Mesothelial cell of epicardium (in vitro differentiated cells): ENCODE data around the gene NSL1. TPM values are rescaled to one million over a fixed set of nuclear protein-coding genes. Genes with fewer than 3 reads are reported as not detected.
"Not testable (repeated sequence)": the region's sequence is repeated elsewhere in the genome, so short reads cannot be mapped to it uniquely, and the experiment has no call there.

ENCODE experiments used
- DNase-seq, 2 experiments: peaks; one replicate each; pipeline ENCODE4 v3.0.0; 2021; ENCODE audit warnings: low spot score in 2 of 2; ENCODE audit not compliant: unreplicated experiment in 2 of 2
- H3K27ac Mint-ChIP-seq: 2 replicates; pipeline ENCODE4 v1.8.0; 2021; ENCODE audit warnings: mixed read lengths
- H3K27me3 Mint-ChIP-seq: 2 replicates; pipeline ENCODE4 v1.8.0; 2021; ENCODE audit warnings: low read depth, mixed read lengths
- H3K36me3 Mint-ChIP-seq: 2 replicates; pipeline ENCODE4 v1.8.0; 2021; ENCODE audit warnings: mixed read lengths
- H3K4me1 Mint-ChIP-seq: 2 replicates; pipeline ENCODE4 v1.8.0; 2021; ENCODE audit warnings: mixed read lengths
- H3K4me3 Mint-ChIP-seq: 2 replicates; pipeline ENCODE4 v1.8.0; 2021; ENCODE audit warnings: mild to moderate bottlenecking, moderate library complexity, mixed read lengths
- H3K9me3 Mint-ChIP-seq: 2 replicates; pipeline ENCODE4 v1.8.0; 2021; ENCODE audit warnings: mixed read lengths
- total RNA-seq: library from RNA; stranded (reverse); gene quantifications from 3 replicates; pipeline ENCODE4 v1.2.1, GENCODE V29; 2021
- TF ChIP-seq, protein P1 (sequence below): fragments of 200-600 bp; sonication (generic); IDR thresholded peaks from one replicate; pipeline ENCODE4 v1.5.0; 2021; ENCODE audit warnings: antibody characterized with exemption; ENCODE audit not compliant: unreplicated experiment

The NSL1 gene
- total RNA-seq, 1 donor from 2014 or later: 26.1 TPM

DNA sequence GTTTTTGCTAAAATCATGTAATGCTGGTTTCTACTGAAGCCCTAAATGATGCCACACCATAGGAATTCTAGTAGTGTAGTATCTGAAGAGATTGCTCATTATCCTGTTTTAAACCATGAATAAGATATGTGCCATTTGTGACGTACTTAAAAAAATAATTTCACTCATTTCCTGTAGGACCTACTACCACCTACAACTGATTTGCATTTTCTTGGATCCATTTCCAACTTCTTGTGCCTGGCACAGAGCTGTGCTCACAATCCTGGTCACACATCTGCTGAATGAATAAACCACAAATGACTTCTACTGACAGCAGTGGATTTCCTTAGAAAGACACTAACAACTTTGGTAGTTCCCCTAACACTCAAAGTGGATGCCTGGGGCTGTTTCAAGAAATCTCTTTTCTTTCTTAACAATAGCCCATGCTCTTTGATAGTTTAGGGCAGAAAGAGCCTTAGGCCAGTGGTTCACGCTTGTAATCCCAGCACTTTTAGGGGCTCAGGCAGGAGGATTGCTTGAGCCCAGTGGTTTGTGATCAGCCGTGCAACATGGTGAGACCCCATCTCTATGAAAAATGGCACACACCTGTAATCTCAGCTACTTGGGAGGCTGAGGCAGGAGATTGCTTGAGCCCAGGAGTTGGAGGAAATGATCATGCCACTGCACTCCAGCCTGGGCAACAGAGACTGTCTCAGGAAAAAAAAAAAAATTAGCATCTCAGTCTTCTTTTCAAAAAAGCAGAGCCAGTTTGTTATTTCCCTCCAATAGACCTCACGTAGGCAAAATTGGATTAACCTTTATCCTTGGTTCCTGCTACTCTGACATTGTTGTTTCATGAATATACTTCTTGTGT is 78.9 kb downstream of the NSL1 start:
- no peaks in the 10 kb centered on the region for H3K4me1 Mint-ChIP-seq
- no peak overlapping the region for H3K27ac Mint-ChIP-seq
- DNase-seq: no peak
- peaks cover 5% of the 10 kb centered on the region for H3K9me3 Mint-ChIP-seq
- H3K36me3 Mint-ChIP-seq: no peaks in the 10 kb centered on the region
- TF ChIP-seq, protein P1, sequence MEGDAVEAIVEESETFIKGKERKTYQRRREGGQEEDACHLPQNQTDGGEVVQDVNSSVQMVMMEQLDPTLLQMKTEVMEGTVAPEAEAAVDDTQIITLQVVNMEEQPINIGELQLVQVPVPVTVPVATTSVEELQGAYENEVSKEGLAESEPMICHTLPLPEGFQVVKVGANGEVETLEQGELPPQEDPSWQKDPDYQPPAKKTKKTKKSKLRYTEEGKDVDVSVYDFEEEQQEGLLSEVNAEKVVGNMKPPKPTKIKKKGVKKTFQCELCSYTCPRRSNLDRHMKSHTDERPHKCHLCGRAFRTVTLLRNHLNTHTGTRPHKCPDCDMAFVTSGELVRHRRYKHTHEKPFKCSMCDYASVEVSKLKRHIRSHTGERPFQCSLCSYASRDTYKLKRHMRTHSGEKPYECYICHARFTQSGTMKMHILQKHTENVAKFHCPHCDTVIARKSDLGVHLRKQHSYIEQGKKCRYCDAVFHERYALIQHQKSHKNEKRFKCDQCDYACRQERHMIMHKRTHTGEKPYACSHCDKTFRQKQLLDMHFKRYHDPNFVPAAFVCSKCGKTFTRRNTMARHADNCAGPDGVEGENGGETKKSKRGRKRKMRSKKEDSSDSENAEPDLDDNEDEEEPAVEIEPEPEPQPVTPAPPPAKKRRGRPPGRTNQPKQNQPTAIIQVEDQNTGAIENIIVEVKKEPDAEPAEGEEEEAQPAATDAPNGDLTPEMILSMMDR: no peak
- H3K4me3 Mint-ChIP-seq: no peak overlapping the region
- peaks cover 28% of the 10 kb centered on the region for H3K27me3 Mint-ChIP-seq

GRCh38 chr1:212711974-212712373 is 79.6 kb downstream of the NSL1 start:
- peaks cover 21% of the 10 kb centered on the region for H3K27me3 Mint-ChIP-seq
- not testable (repeated sequence) for DNase-seq, H3K36me3 Mint-ChIP-seq, H3K27ac Mint-ChIP-seq, H3K4me3 Mint-ChIP-seq, H3K4me1 Mint-ChIP-seq, H3K9me3 Mint-ChIP-seq

- Mint-ChIP-seq H3K9me3 (peaks cover 5% of the 10 kb centered on the region), H3K27me3 (peaks cover 12% of the 10 kb centered on the region), H3K4me1 (no peaks in the 10 kb centered on the region), H3K36me3 (no peaks in the 10 kb centered on the region), H3K4me3 (no peak overlapping the region), H3K27ac (no peak overlapping the region)
- no peak for DNase-seq
- TF ChIP-seq, protein P1: no peak
Measured at GRCh38 chr1:212710566-212710965, 81.0 kb downstream of the NSL1 start.

DNA sequence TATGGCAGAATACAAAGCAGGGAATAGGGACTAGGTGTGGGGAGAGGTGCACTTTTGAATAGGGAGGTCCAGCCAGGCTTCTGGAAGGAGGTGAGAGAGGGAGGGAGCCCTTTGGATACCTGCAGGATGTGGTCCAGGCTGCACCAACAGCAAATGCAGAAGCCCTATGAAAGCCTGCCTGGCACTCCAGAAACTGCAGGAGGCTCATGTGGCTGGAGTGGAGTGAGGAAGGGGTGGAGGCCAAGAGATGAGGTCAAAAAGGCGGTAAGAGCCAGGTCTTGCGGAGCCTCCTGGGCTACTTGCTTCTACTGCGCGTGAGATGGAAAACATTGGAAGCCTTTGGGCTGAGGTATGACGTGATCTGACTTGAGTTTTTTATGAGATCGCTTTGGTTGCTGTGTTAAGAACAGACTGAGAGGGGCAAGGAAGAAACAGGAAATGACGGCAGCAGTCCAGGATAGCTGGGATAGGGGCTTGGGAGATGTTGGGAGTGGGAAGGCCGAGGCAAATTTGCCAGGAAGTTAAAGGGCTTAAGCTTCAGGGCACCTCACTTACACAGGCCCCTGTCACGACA is 87.5 kb downstream of the NSL1 start:
- Mint-ChIP-seq H3K9me3 (no peaks in the 10 kb centered on the region), H3K27ac (no peak overlapping the region), H3K4me1 (peaks cover 5% of the 10 kb centered on the region), H3K36me3 (no peaks in the 10 kb centered on the region), H3K27me3 (peaks cover 40% of the 10 kb centered on the region), H3K4me3 (no peak overlapping the region)
- no peak for DNase-seq
- TF ChIP-seq, protein P1: no peak

DNA sequence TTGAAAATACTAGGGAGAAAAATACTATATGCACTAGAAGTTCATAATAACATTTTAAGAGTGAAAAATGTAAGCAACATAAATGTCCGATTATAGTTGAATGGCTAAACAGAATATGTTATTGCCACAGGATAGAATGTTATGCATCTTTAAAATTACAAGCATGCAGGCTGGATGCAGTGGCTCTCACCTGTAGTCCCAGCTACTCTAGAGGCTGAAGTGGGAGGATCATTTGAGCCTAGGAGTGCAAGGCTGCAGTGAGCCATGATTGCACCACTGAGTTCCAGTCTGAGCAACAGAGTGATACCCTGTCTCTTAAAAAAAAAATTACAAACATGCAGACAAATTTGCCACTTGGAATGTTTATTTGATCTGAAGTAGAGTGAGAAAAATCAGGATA is 88.9 kb downstream of the NSL1 start:
- TF ChIP-seq, protein P1: no peak
- Mint-ChIP-seq H3K36me3 (no peaks in the 10 kb centered on the region), H3K9me3 (no peaks in the 10 kb centered on the region), H3K4me3 (no peak overlapping the region), H3K4me1 (peaks cover 9% of the 10 kb centered on the region), H3K27ac (no peak overlapping the region), H3K27me3 (peaks cover 54% of the 10 kb centered on the region)
- no peak for DNase-seq

DNA sequence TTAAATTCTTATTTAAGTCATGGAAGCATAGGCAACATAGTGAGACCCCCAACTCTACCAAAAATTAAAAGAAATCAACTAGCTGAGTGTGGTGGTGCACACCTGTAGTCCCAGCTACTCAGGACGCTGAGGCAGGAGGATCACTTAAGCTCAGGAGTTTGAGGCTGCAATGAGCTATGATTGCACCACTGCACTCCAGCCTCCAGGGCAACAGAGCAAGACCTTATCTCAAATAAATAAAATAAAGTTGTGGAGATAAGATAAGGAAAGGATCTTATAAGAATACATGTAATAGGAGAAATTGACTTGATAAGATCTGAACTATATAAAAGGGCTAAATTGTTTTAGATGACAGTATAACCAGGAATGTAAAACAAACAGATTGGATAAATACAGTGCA is 89.7 kb downstream of the NSL1 start:
- DNase-seq: no peak
- Mint-ChIP-seq H3K9me3 (no peaks in the 10 kb centered on the region), H3K36me3 (no peaks in the 10 kb centered on the region), H3K4me1 (peaks cover 9% of the 10 kb centered on the region), H3K27me3 (peaks cover 61% of the 10 kb centered on the region), H3K27ac (no peak overlapping the region), H3K4me3 (no peak overlapping the region)
- TF ChIP-seq, protein P1: no peak
